ENCODE results near the gene TEX29.

The TEX29 gene

GRCh38 chr13:111359237-111359915, 38.9 kb downstream of the TEX29 start:
- no peak for DNase-seq (ENCODE audit: extremely low read depth, insufficient read length)
- no peak for TF ChIP-seq CTCF (IDR thresholded peaks at IDR 0.05; ENCODE audit: insufficient read depth, low read length, poor library complexity, severe bottlenecking)
- Histone ChIP-seq H3K36me3 (ENCODE audit: control insufficient read depth, insufficient read depth, low read length) (no peaks in the 10 kb centered on the region), H3K27me3 (replicated peaks; ENCODE audit: control insufficient read depth, insufficient read depth, low read length) (peaks cover 4% of the 10 kb centered on the region), H3K4me3 (replicated peaks; ENCODE audit: low read depth, low read length) (no peak overlapping the region)

GRCh38 chr13:111359930-111360329, 39.5 kb downstream of the TEX29 start:
- no peak for DNase-seq (ENCODE audit: extremely low read depth, insufficient read length)

GRCh38 chr13:111360452-111360851, 40.0 kb downstream of the TEX29 start:
- peaks cover 4% of the 10 kb centered on the region for H3K27me3 ChIP-seq (replicated peaks; ENCODE audit: control insufficient read depth, insufficient read depth, low read length)
- TF ChIP-seq CTCF (IDR thresholded peaks at IDR 0.05; ENCODE audit: insufficient read depth, low read length, poor library complexity, severe bottlenecking) = no peak

More at GRCh38 chr13:111359930-111360329, 39.5 kb downstream of the TEX29 start:
- Histone ChIP-seq H3K36me3 (ENCODE audit: control insufficient read depth, insufficient read depth, low read length) (no peaks in the 10 kb centered on the region), H3K27me3 (replicated peaks; ENCODE audit: control insufficient read depth, insufficient read depth, low read length) (peaks cover 4% of the 10 kb centered on the region), H3K4me3 (replicated peaks; ENCODE audit: low read depth, low read length) (no peak overlapping the region)
- no peak for TF ChIP-seq CTCF (IDR thresholded peaks at IDR 0.05; ENCODE audit: insufficient read depth, low read length, poor library complexity, severe bottlenecking)

GRCh38 chr13:111361046-111361872, 40.8 kb downstream of the TEX29 start:
- no peak for DNase-seq (ENCODE audit: extremely low read depth, insufficient read length)
- no peak for TF ChIP-seq CTCF (IDR thresholded peaks at IDR 0.05; ENCODE audit: insufficient read depth, low read length, poor library complexity, severe bottlenecking)
- Histone ChIP-seq H3K4me3 (replicated peaks; ENCODE audit: low read depth, low read length) (no peak overlapping the region), H3K36me3 (ENCODE audit: control insufficient read depth, insufficient read depth, low read length) (no peaks in the 10 kb centered on the region), H3K27me3 (replicated peaks; ENCODE audit: control insufficient read depth, insufficient read depth, low read length) (peaks cover 4% of the 10 kb centered on the region)

More at GRCh38 chr13:111360452-111360851, 40.0 kb downstream of the TEX29 start:
- no peak for DNase-seq (ENCODE audit: extremely low read depth, insufficient read length)
- no peaks in the 10 kb centered on the region for H3K36me3 ChIP-seq (ENCODE audit: control insufficient read depth, insufficient read depth, low read length)
- no peak overlapping the region for H3K4me3 ChIP-seq (replicated peaks; ENCODE audit: low read depth, low read length)

- Histone ChIP-seq H3K4me3 (replicated peaks; ENCODE audit: low read depth, low read length) (no peak overlapping the region), H3K36me3 (ENCODE audit: control insufficient read depth, insufficient read depth, low read length) (no peaks in the 10 kb centered on the region), H3K27me3 (replicated peaks; ENCODE audit: control insufficient read depth, insufficient read depth, low read length) (peaks cover 4% of the 10 kb centered on the region)
- DNase-seq (ENCODE audit: extremely low read depth, insufficient read length) = no peak
- no peak for TF ChIP-seq CTCF (IDR thresholded peaks at IDR 0.05; ENCODE audit: insufficient read depth, low read length, poor library complexity, severe bottlenecking)
Observed at GRCh38 chr13:111361873-111362648, 41.6 kb downstream of the TEX29 start.

All from GM06990 (cell line).